OCI-LY7 (cell line): ENCODE measurements around the gene PPM1N. TPM values are rescaled to one million over a fixed set of nuclear protein-coding genes. Genes with fewer than 3 reads are reported as not detected.

ENCODE experiments used
- BruUV-seq: library from RNA; stranded (reverse); fragments of 400-500 nt; replicated peaks from 2 replicates; lab custom pipeline; 2021; lab: Mats Ljungman, UMichigan
- CTCF ChIA-PET: fragments of 300-600 bp; sonication (Branson Sonifier 250); formaldehyde crosslinking; loops from one replicate; lab custom pipeline; 2022; ENCODE audit warnings: antibody characterized with exemption; ENCODE audit not compliant: unreplicated experiment; lab: Charles Lee
- POLR2A ChIA-PET: fragments of 300-600 bp; sonication (Branson Sonifier 250); formaldehyde crosslinking; loops from one replicate; lab custom pipeline; 2022; ENCODE audit warnings: antibody characterized with exemption; lab: Charles Lee
- DNase-seq: peaks from one replicate; pipeline ENCODE4 v3.0.0-alpha.2; 2015; ENCODE audit warnings: low spot score
- H2AFZ ChIP-seq: fragments of 200-600 bp; sonication (generic), shearing (Covaris generic); 2 replicates; pipeline ENCODE4 v1.6.1; 2014; ENCODE audit warnings: mild to moderate bottlenecking, antibody characterized with exemption, low read length, moderate library complexity
- H3K27ac ChIP-seq: fragments of 200-600 bp; sonication (generic); 2 replicates; pipeline ENCODE4 v1.5.1; 2014; ENCODE audit warnings: mixed run types, low read depth, mild to moderate bottlenecking, moderate library complexity, low read length, inconsistent platforms; ENCODE audit not compliant: poor library complexity, severe bottlenecking
- H3K36me3 ChIP-seq: fragments of 200-600 bp; sonication (generic); 2 replicates; pipeline ENCODE4 v1.6.1; 2014; ENCODE audit warnings: mild to moderate bottlenecking, antibody characterized with exemption, low read length, moderate library complexity, mixed read lengths; ENCODE audit not compliant: insufficient read depth
- H3K4me1 ChIP-seq: fragments of 200-600 bp; sonication (generic); 2 replicates; pipeline ENCODE4 v1.5.1; 2014; ENCODE audit warnings: mild to moderate bottlenecking, low read length; ENCODE audit not compliant: insufficient read depth, poor library complexity, severe bottlenecking
- H3K4me2 ChIP-seq: fragments of 200-600 bp; sonication (generic); 2 replicates; pipeline ENCODE4 v1.6.1; 2014; ENCODE audit warnings: mild to moderate bottlenecking, low read length
- H3K4me3 ChIP-seq: fragments of 200-600 bp; sonication (generic); 2 replicates; pipeline ENCODE4 v1.5.1; 2014; ENCODE audit warnings: mild to moderate bottlenecking, low read depth, low read length; ENCODE audit not compliant: poor library complexity, severe bottlenecking
- H3K79me2 ChIP-seq: fragments of 200-600 bp; sonication (generic); 2 replicates; pipeline ENCODE4 v1.6.1; 2016; ENCODE audit warnings: low read depth, mild to moderate bottlenecking, low read length, moderate library complexity, mixed read lengths; ENCODE audit not compliant: insufficient read depth
- H3K9me2 ChIP-seq: fragments of 200-600 bp; sonication (generic); 2 replicates; pipeline ENCODE4 v1.6.1; 2016; ENCODE audit warnings: mild to moderate bottlenecking, low read length, mixed read lengths; ENCODE audit not compliant: insufficient read depth
- H3K9me3 ChIP-seq: fragments of 200-600 bp; sonication (generic); 2 replicates; pipeline ENCODE4 v1.6.1; 2014; ENCODE audit warnings: mild to moderate bottlenecking, mixed run types, low read length, mixed read lengths
- H4K20me1 ChIP-seq: fragments of 200-600 bp; sonication (generic); 2 replicates; pipeline ENCODE4 v1.6.1; 2014; ENCODE audit warnings: mild to moderate bottlenecking, antibody characterized with exemption, low read length, moderate library complexity, mixed read lengths; ENCODE audit not compliant: insufficient read depth
- CTCF ChIP-seq: fragments of 200-600 bp; sonication (generic); conservative IDR thresholded peaks from 2 replicates; pipeline ENCODE4 v1.5.1; 2014; ENCODE audit warnings: mild to moderate bottlenecking, antibody characterized with exemption, low read length, moderate library complexity, mixed read lengths
- EZH2phosphoT487 ChIP-seq: fragments of 200-600 bp; sonication (generic); IDR thresholded peaks from 2 replicates; pipeline ENCODE4 v1.6.1; 2018; ENCODE audit warnings: low read depth, borderline replicate concordance, mild to moderate bottlenecking, mixed run types, antibody characterized with exemption, low read length, moderate library complexity, mixed read lengths
- intact Hi-C: fragments of 100-400 bp; cut with micrococcal nuclease; formaldehyde crosslinking; loops from one replicate; pipeline ENCODE4 v1.10.0; 2022; ENCODE audit not compliant: unreplicated experiment
- total RNA-seq, 2 experiments: library from RNA; depleted of rRNA in 1 of 2; stranded (reverse); fragments of >200 nt in 1 of 2; shearing (Covaris generic) in 1 of 2; gene quantifications; 2 replicates each; pipeline ENCODE4 v1.2.3, GENCODE V29; 2014 to 2022

PPM1N gene
- total RNA-seq, 2 experiments from 2014 or later = 1.6 to 2.8 TPM

- Histone ChIP-seq H3K4me3 (no peak overlapping the region), H4K20me1 (no peaks in the 10 kb centered on the region), H3K27ac (no peak overlapping the region), H2AFZ (no peak overlapping the region), H3K79me2 (no peaks in the 10 kb centered on the region), H3K9me3 (no peaks in the 10 kb centered on the region), H3K4me1 (peaks cover 26% of the 10 kb centered on the region), H3K4me2 (no peak overlapping the region), H3K36me3 (no peaks in the 10 kb centered on the region), H3K9me2 (no peaks in the 10 kb centered on the region)
- BruUV-seq = no TSS peak
- POLR2A ChIA-PET = interaction anchor here (0.6 to 0.7 kb wide), 2 partner anchors 10 to 124 kb away, joined by 3 read pairs; no protein-coding TSS in a partner anchor
- no peak for TF ChIP-seq CTCF
- no peak for DNase-seq
- CTCF ChIA-PET = no interaction called here
- intact Hi-C loops = no loop called here
Measured at GRCh38 chr19:45489216-45489855, 8.9 kb upstream of the PPM1N start.

GRCh38 chr19:45492137-45492626 lies 6.1 kb upstream of the PPM1N start:
- peak overlapping the region; percentile 71 for H3K4me3 ChIP-seq
- H3K9me3 ChIP-seq = no peaks in the 10 kb centered on the region
- peak overlapping the region; percentile 57 for H3K27ac ChIP-seq
- CTCF ChIA-PET = no interaction called here
- POLR2A ChIA-PET = no interaction called here
- H2AFZ ChIP-seq = peak overlapping the region; percentile 80; the same call in 1 of the 2 replicates
- DNase-seq = no peak
- H3K79me2 ChIP-seq = no peaks in the 10 kb centered on the region
- H3K4me2 ChIP-seq = peak overlapping the region; percentile 75
- TF ChIP-seq CTCF = no peak
- TF ChIP-seq EZH2phosphoT487 = no peak
- no peaks in the 10 kb centered on the region for H4K20me1 ChIP-seq
- no peaks in the 10 kb centered on the region for H3K36me3 ChIP-seq
- intact Hi-C loops = no loop called here
- BruUV-seq = no TSS peak
- peaks cover 25% of the 10 kb centered on the region for H3K4me1 ChIP-seq
- no peaks in the 10 kb centered on the region for H3K9me2 ChIP-seq
